T-helper 9 cell (primary cell): ENCODE results near the gene EIF5B.
"Not testable (repeated sequence)": the region's sequence is repeated elsewhere in the genome, so short reads cannot be mapped to it uniquely, and the experiment has no call there.

Experiments
- DNase-seq: peaks from one replicate; pipeline ENCODE4 v3.0.0-alpha.2; 2020

The EIF5B gene

DNA sequence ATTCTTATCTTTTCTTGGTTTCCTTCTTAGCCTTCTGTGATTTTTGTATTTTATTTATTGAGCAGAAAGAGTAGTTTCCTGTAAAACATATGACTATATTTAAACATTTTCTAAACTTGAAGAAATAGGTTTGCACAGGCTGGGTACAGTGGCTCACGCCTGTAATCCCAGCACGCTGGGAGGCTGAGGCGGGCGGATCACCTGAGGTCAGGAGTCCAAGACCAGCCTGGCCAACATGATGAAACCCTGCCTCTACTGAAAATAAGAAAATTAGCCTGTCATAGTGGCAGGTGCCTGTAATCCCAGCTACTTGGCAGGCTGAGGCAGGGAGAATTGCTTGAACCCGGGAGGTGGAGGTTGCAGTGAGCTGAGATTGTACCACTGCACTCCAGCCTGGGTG lies 31.7 kb downstream of the EIF5B start:
- DNase-seq = not testable (repeated sequence)

DNA sequence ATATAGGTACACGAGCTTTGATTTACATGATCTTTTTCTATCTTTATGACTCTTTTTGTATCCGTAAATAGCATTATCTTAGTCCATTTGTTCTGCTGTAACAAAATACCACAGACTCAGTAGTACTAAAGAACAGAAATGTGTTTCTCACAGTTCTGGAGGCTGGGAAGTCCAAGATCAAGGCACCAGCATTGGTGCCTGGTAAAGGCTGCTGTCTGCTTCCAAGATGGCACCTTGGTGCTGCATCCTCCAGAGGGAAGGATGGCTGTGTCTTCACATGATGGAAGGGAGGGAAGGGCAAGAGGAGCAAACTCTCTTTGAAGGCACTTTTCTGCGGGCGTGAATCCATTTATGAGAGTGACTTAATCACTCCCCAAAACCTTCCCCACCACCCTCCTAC lies 36.0 kb downstream of the EIF5B start:
- DNase-seq = no peak

DNA sequence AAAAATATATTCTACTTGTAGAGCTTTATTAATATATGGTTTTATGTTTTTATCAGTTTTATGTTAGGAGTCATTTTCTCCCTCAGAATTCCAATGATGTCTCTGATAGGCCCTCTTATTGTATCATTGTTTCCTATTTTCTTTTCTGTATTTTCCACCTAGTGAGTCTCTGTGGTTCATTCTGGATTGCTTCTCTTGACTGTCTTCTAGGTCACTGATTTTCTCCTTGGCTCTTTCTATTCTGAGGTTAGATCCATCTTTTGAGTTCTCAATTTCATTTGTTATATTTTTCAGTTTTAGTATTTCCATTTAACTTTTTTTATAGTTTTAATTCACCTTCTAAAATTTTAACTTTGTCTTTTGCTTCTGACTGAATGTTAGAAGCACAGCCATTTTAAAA lies 37.6 kb downstream of the EIF5B start:
- no peak for DNase-seq

GRCh38 chr2:99376254-99376864 lies 39.2 kb downstream of the EIF5B start:
- no peak for DNase-seq

DNA sequence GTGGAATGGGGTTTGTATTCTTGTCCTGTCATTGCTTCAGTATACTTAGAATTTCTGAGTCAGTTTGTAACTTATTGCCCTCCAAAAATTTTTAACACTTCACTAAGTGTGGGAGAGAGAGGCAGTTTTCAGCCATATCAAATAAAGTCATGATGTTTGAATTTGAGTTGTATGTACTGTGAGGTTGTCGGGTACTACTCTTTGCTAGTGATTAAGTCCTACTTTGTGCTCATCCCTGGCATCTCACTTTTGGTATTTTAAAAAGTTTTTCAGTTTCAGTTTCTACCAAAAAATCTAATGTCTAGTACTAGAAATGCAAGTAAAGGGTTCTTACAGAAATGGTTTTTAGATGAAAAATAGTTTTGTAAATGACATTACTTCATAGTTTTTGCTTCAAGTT lies 40.7 kb downstream of the EIF5B start:
- DNase-seq = no peak

- no peak for DNase-seq
Measured at GRCh38 chr2:99380376-99381010, 43.3 kb downstream of the EIF5B start.

GRCh38 chr2:99382143-99382542 lies 45.0 kb downstream of the EIF5B start:
- no peak for DNase-seq

GRCh38 chr2:99386011-99386410 lies 48.8 kb downstream of the EIF5B start:
- DNase-seq = no peak

- DNase-seq = no peak
Measured at GRCh38 chr2:99388892-99389291, 51.7 kb downstream of the EIF5B start.

- DNase-seq = no peak
Measured at GRCh38 chr2:99389371-99389770, 52.2 kb downstream of the EIF5B start.

GRCh38 chr2:99389946-99390345 lies 52.8 kb downstream of the EIF5B start:
- no peak for DNase-seq

DNA sequence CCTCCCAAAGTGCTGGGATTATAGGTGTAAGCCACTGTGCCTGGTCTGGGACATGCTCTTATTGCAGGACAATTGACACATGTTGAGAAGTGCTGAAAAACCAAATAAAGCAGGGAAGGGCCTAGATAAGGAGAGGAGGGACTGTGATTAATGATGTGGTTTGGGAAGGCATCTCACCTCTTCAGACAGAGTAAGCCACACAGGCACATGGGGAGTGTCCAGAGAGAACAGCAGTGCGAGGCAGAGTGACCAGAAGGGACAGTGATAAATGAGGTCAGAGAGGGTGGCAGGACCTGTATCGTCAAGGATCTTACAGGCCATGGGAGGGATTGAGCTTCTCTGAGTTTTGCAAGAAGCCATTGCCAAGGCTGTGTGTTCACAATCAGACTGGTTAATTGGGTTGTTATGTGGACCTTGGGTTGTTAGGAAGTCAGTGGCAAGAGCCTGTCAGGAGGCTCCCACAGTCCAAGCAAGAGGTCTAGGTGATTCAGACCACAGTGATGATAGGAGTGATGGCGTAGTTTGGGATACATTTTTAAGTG lies 58.5 kb downstream of the EIF5B start:
- no peak for DNase-seq

DNA sequence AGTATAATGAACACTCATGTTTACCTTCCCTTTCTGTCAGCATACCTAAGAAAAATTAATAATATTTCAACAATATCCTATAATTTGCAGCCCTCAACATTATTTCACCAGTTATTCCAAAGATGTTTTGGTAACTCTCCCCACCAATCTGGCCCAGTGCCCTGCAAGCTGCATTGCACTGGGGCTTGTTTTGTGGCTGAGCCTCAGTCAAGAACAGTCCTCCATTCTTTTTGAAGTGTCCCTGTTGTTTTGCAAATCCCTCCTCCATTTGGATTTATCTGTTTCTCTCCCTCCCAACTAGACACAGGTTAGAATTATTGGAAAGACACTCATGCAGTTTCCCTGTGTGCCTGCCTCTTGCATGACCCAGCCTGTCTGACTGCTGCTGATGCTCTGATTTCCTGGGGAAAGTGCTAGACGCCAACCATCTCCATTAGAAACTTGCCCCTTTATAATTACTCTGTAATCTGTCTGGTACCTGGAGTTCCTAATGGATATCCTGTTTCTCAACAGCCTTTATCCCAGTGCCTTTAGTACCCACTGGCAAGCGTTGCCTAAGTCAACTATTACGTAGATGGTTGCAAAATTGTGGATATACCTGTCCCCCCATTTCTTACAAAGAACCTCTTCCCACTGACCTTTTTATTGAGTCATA lies 60.2 kb downstream of the EIF5B start:
- DNase-seq = no peak

DNA sequence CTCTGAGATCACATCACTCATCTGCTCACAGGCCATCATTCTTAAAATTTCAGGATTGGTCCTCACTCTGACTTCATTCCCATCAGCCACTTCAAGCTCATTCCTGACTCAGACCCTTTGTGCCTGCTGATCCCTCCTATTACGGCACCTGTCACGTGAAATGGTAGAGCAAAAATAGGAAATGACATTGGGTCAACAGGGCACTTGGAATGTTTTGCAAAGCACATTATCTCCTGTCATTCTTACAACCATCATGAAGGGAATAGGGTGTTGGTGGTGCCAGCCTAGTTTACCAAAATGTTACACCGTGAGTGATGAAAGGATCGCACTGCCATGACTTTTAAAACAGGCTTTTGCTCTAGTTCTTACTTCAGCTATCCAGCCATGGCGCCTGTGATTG lies 61.1 kb downstream of the EIF5B start:
- DNase-seq = no peak

DNA sequence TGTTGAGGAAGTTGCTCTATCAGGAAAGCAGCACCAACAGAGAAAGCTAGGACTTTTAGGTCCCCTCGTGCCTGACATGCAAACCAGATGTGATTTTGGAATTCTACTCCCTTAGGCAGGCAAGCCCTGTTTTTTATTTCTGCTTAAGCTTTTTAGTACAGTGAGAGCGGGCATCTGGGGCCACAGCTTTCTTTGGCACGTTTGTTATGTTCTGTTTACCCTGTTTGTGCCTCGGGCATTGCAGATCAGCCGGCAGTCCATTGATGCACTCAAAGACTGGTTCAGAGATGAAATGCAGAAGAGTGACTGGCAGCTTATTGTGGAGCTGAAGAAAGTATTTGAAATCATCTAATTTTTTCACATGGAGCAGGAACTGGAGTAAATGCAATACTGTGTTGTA lies 61.9 kb downstream of the EIF5B start:
- no peak for DNase-seq

DNA sequence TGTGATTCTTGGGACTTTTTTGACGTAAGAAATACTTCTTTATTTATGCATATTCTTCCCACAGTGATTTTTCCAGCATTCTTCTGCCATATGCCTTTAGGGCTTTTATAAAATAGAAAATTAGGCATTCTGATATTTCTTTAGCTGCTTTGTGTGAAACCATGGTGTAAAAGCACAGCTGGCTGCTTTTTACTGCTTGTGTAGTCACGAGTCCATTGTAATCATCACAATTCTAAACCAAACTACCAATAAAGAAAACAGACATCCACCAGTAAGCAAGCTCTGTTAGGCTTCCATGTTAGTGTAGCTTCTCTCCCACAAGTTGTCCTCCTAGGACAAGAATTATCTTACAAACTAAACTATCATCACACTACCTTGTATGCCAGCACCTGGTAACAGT lies 62.6 kb downstream of the EIF5B start:
- DNase-seq = no peak

DNA sequence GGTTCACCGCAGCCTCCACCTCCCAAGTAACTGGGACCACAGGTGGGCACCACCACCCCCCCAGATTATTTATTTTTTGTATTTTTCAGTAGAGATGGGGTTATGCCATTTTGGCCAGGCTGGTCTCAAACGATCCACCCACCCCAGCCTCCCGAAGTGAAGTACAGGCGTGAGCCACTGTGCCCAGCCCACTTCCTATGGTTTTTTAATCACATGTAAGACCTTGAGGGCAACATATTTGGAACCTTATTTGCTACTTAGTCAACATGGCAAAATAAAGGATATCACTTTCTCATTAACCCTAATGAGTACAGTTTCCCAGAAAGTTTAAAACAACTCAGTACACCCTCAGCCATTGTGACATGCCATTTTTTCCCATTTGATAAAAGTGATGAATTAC lies 64.7 kb downstream of the EIF5B start:
- no peak for DNase-seq

GRCh38 chr2:99403084-99403483 lies 65.9 kb downstream of the EIF5B start:
- no peak for DNase-seq

DNA sequence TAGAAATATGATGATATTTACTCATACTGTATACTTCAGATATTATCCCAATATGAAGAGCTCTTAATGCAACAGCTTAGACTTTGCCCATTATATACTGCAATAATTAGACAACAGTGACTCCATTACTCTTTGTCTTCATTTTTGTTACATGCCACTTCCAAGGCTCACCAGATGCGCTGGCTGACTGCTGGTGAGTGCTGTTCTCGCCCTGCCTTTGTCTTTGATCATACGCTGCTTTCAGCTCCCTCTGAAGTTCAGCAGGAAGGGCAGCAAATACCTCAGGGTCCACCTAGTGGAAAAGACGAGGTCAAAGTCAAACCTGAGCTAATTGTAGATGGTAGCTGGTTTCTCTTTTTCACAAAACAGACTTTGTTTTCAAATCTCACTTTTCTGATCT lies 66.3 kb downstream of the EIF5B start:
- DNase-seq = no peak

- DNase-seq = no peak
Measured at GRCh38 chr2:99404039-99404796, 67.0 kb downstream of the EIF5B start.

- DNase-seq = no peak
Measured at GRCh38 chr2:99404797-99405669, 67.8 kb downstream of the EIF5B start.

GRCh38 chr2:99406137-99406536 lies 68.9 kb downstream of the EIF5B start:
- no peak for DNase-seq
